A549 (cell line): ENCODE data around the gene CEPT1. TPM values are rescaled to one million over a fixed set of nuclear protein-coding genes. Genes with fewer than 3 reads are reported as not detected.

Experiments
- ATAC-seq, 2 experiments: fragments of 200-7000 bp in 1 of 2; fragments of >200 bp in 1 of 2; cut with Nextera tagmentation in 1 of 2; cut with Tn5 transposase in 1 of 2; 3 replicates each; pipeline versions ENCODE4 v1.8.0 to v1.9.1; 2018 to 2020; ENCODE audit warnings: mild to moderate bottlenecking in 1 of 2, moderate library complexity in 1 of 2
- CTCF ChIA-PET: fragments of 300-600 bp; sonication (Branson Sonifier 250); formaldehyde crosslinking; extraction: SDS; loops from one replicate; lab custom pipeline; 2021; ENCODE audit warnings: antibody characterized with exemption, inconsistent platforms; lab: Yijun Ruan, JAX
- POLR2A ChIA-PET: fragments of 350-600 bp; formaldehyde crosslinking; extraction: SDS; loops from one replicate; lab custom pipeline; 2021; ENCODE audit warnings: antibody characterized with exemption, inconsistent platforms; lab: Yijun Ruan, JAX
- DNase-seq, 2 experiments: peaks; one replicate each; pipeline versions ENCODE4 v3.0.0 to v3.0.0-alpha.2; 2011 to 2016; ENCODE audit warnings: low read depth in 1 of 2, low spot score in 1 of 2
- FAIRE-seq: peaks from 2 replicates; lab custom pipeline; 2011; peaks lifted over from hg19 to GRCh38; lab: Jason Lieb, UNC
- H3K27ac ChIP-seq, 2 experiments: fragments of >200 bp; sonication (Bioruptor Twin); formaldehyde crosslinking; 3 replicates each; pipeline ENCODE4 v1.5.1; 2016 to 2017
- H3K4me1 ChIP-seq: fragments of >200 bp; sonication (Bioruptor Twin); formaldehyde crosslinking; 3 replicates; pipeline ENCODE4 v1.6.1; 2016
- H3K4me2 ChIP-seq: fragments of >200 bp; sonication (Bioruptor Twin); formaldehyde crosslinking; 3 replicates; pipeline ENCODE4 v1.6.1; 2016
- H3K4me3 ChIP-seq: fragments of >200 bp; sonication (Bioruptor Twin); formaldehyde crosslinking; 3 replicates; pipeline ENCODE4 v1.5.1; 2016
- H3K9me3 ChIP-seq: fragments of >200 bp; sonication (Bioruptor Twin); formaldehyde crosslinking; 3 replicates; pipeline ENCODE4 v1.6.1; 2016
- EP300 ChIP-seq, 2 experiments: fragments of >200 bp; sonication (Bioruptor Twin); formaldehyde crosslinking; IDR thresholded peaks; 2 replicates in 1 of 2; 3 replicates in 1 of 2; pipeline ENCODE4 v1.6.1; 2016 to 2017
- FOXS1 ChIP-seq: fragments of 250-450 bp; sonication (Bioruptor Pico); IDR thresholded peaks from 2 replicates; pipeline ENCODE4 v1.5.0; 2020; ENCODE audit warnings: mild to moderate bottlenecking, moderate library complexity
- HDAC2 ChIP-seq: fragments of 200-600 bp; sonication (generic); IDR thresholded peaks from 2 replicates; pipeline ENCODE4 v1.6.1; 2016
- HEYL ChIP-seq: fragments of 250-450 bp; sonication (Bioruptor Pico); IDR thresholded peaks from 2 replicates; pipeline ENCODE4 v1.8.0; 2021; ENCODE audit warnings: mild to moderate bottlenecking, moderate library complexity
- HMGXB4 ChIP-seq: fragments of 250-450 bp; sonication (Bioruptor Pico); IDR thresholded peaks from 2 replicates; pipeline ENCODE4 v1.5.0; 2021; ENCODE audit warnings: mild to moderate bottlenecking, moderate library complexity, borderline replicate concordance
- JUN ChIP-seq, 2 experiments: fragments of >200 bp; sonication (Bioruptor Twin); formaldehyde crosslinking; IDR thresholded peaks; 2 replicates in 1 of 2; 3 replicates in 1 of 2; pipeline ENCODE4 v1.6.1; 2016 to 2017
- KDM5A ChIP-seq: fragments of 200-600 bp; sonication (generic); IDR thresholded peaks from 2 replicates; pipeline ENCODE4 v1.6.1; 2016; ENCODE audit warnings: antibody characterized with exemption, mild to moderate bottlenecking
- MAZ ChIP-seq: fragments of 150-350 bp; IDR thresholded peaks from 2 replicates; pipeline ENCODE4 v1.6.1; 2014; ENCODE audit warnings: antibody characterized with exemption, low read depth, low read length, borderline replicate concordance
- RCOR1 ChIP-seq: fragments of 150-350 bp; IDR thresholded peaks from 2 replicates; pipeline ENCODE4 v1.6.1; 2014; ENCODE audit warnings: antibody characterized with exemption, low read length, low read depth
- SMC3 ChIP-seq: fragments of >200 bp; sonication (Bioruptor Twin); formaldehyde crosslinking; IDR thresholded peaks from 3 replicates; pipeline ENCODE4 v1.6.1; 2018; ENCODE audit warnings: inconsistent platforms
- SREBF2 ChIP-seq: fragments of 450-650 bp; IDR thresholded peaks from 2 replicates; pipeline ENCODE4 v1.6.1; 2014; ENCODE audit warnings: mild to moderate bottlenecking, moderate library complexity
- TFCP2L1 ChIP-seq: fragments of 250-450 bp; sonication (Bioruptor Pico); IDR thresholded peaks from 2 replicates; pipeline ENCODE4 v1.5.0; 2021; ENCODE audit warnings: mild to moderate bottlenecking
- ZFP36 ChIP-seq: fragments of 450-650 bp; IDR thresholded peaks from 2 replicates; pipeline ENCODE4 v1.6.1; 2014; ENCODE audit warnings: borderline replicate concordance; ENCODE audit not compliant: partially characterized antibody
- WGBS: methylation state at CpG from one replicate; pipeline ENCODE4 v1.1.6; 2017; ENCODE audit errors: missing lambda C conversion rate; 5-methylcytosine and 5-hydroxymethylcytosine counted together
- polyA plus RNA-seq, 4 experiments: library from polyadenylated mRNA; depleted of rRNA in 3 of 4; stranded (reverse); fragments of >200 nt; fragmentation: RNase III in 1 of 4; extraction: RNeasy Plus Mini Kit Qiagen cat#74134 plus additional on column Dnase treatment in 1 of 4; gene quantifications; 2 replicates in 3 of 4; 3 replicates in 1 of 4; pipeline ENCODE4 v1.2.3, GENCODE V29; 2011 to 2017

Gene CEPT1
- polyA plus RNA-seq, 2 of the 4 experiments (the other 2 are of a cell fraction) = 12.3 to 26.2 TPM

DNA sequence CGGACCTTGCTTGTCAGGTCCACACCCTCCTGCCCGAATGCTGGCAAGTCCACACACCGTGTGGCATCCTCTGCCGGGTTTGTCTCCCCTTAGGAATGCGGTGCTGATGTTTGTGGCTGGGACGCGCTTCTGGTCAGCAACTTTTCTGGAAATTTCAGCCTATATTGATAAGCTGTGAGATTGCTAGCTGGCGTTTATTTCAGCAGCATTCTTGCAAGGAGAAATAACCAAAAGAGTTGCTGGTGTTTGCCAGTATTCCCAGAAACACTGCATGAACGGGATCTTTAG lies 601 bp downstream of the CEPT1 start:
- 3% methylated on average over 9 of the region's 9 CpGs for WGBS
- peaks cover 15% of the 10 kb centered on the region; the same call in 2 of the 3 replicates for H3K4me1 ChIP-seq
- ATAC-seq (peak in 1 of 2 experiments; percentile 88; a peak in 2 of 6 replicates), FAIRE-seq (no peak), DNase-seq (peak; percentile 51 to 56)
- H3K27ac ChIP-seq = peak overlapping the region; percentile 87 to 99
- ChIA-PET CTCF (no interaction called here), POLR2A (interaction anchor here (1.0 to 1.6 kb wide), 2 partner anchors 10 to 20 kb away, joined by 3 to 5 read pairs; no protein-coding TSS in a partner anchor)
- peak overlapping the region; percentile 76 for H3K4me2 ChIP-seq
- peak overlapping the region; percentile 65 for H3K4me3 ChIP-seq
- no peaks in the 10 kb centered on the region for H3K9me3 ChIP-seq
- no peak for TF ChIP-seq ZFP36
- TF ChIP-seq HDAC2 = no peak
- TF ChIP-seq FOXS1 (CRISPR knock-in tag) = no peak

GRCh38 chr1:111141245-111142220 lies 1.5 kb downstream of the CEPT1 start:
- no peak overlapping the region for H3K27ac ChIP-seq

DNA sequence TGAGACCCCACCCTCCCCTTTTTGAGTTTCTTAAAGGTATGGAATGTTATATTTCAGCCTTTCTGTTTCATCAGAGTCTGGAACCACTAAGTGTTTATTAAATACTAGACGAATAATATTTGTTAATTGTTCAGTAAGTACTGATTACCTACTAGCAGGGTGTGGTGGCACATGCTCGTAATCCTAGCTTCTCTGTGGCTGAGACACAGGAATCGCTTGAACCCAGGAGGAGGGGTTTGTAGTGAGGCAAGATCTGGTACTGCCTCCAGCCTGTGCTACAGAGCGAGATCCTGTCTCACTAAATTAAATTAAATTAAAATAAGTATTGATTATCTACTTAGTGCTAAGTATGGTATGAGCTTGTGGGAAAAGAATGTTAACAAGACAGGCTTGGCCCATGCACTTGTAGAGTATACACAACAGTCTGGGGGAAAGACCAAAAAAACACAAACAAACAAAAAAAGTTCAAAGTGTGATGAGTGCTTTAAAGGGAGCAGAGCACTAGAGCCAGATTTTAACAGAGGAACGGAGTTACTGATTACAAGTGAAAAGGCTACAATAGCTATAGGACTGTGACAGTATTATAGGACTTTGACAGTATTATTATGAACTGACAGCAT lies 2.4 kb downstream of the CEPT1 start:
- Histone ChIP-seq H3K4me1 (peaks cover 15% of the 10 kb centered on the region; the same call in 2 of the 3 replicates), H3K27ac (no peak overlapping the region), H3K9me3 (no peaks in the 10 kb centered on the region), H3K4me3 (no peak overlapping the region), H3K4me2 (peak overlapping the region; percentile 76; the same call in 2 of the 3 replicates)
- DNase-seq (no peak), FAIRE-seq (no peak), ATAC-seq (no peak)
- CTCF ChIA-PET = no interaction called here
- WGBS = 79% methylated on average over 5 of the region's 5 CpGs
- TF ChIP-seq HEYL (no peak), SMC3 (no peak), HMGXB4 (CRISPR knock-in tag) (no peak), TFCP2L1 (CRISPR knock-in tag) (no peak), KDM5A (no peak), EP300 (IDR thresholded peaks at IDR 0.05) (no peak), MAZ (no peak), JUN (IDR thresholded peaks at IDR 0.05) (no peak), RCOR1 (no peak)
- POLR2A ChIA-PET = no interaction called here

More at GRCh38 chr1:111141245-111142220, 1.5 kb downstream of the CEPT1 start:
- Histone ChIP-seq H3K4me1 (peaks cover 15% of the 10 kb centered on the region; the same call in 2 of the 3 replicates), H3K4me2 (peak overlapping the region; percentile 76), H3K4me3 (peak overlapping the region; percentile 65; the same call in 2 of the 3 replicates), H3K9me3 (no peaks in the 10 kb centered on the region)
- TF ChIP-seq TFCP2L1 (CRISPR knock-in tag) = no peak
- no peak for TF ChIP-seq SREBF2
- TF ChIP-seq HMGXB4 (CRISPR knock-in tag) = no peak
- no peak for TF ChIP-seq MAZ
- ChIA-PET CTCF (no interaction called here), POLR2A (interaction anchor here (1.6 kb wide), 1 partner anchor 21 kb away, joined by 3 read pairs; no protein-coding TSS in a partner anchor)
- FAIRE-seq = no peak
- 33% methylated on average over 5 of the region's 5 CpGs for WGBS
- DNase-seq = no peak
- no peak for ATAC-seq
